ENCODE data around the gene PRDM16.

PRDM16 gene

DNA sequence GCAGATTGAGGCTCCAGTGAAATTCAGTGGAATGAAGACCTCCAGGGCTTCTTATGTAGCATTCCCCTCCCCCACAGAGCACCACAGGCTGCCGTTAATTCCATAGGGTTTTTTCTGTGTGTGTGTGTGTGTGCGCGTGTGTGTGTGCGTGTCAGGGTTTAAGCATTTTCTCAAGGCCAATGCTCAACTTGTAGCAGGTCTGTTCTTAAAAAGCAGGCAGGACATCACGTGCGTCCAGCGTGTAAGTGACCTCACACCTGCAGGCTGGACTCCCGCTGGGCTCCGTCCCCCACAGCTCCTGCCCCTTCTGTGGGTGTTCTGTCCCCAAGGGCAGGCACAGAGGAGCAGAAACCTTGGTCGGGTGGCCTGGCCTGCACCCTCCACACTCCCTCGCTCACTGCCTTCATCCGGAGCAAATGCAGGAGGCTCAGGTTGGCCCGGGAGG, 5.3 kb downstream of the PRDM16 start:
- Histone ChIP-seq H3K27ac (ENCODE audit: insufficient read depth, low read length, poor library complexity, severe bottlenecking) (no peak overlapping the region), H3K36me3 (ENCODE audit: control insufficient read depth, insufficient read depth, low read length) (no peaks in the 10 kb centered on the region), H3K4me1 (ENCODE audit: control insufficient read depth, insufficient read depth, low read length, poor library complexity, severe bottlenecking) (peaks cover 4% of the 10 kb centered on the region), H3K27me3 (replicated peaks; ENCODE audit: control insufficient read depth, insufficient read depth, low read length, poor library complexity, severe bottlenecking) (peaks cover 19% of the 10 kb centered on the region), H3K9me3 (ENCODE audit: control insufficient read depth, low read length) (no peaks in the 10 kb centered on the region), H3K4me3 (ENCODE audit: insufficient read depth, low read depth, low read length, poor library complexity, severe bottlenecking) (no peak overlapping the region)
- DNase-seq: no peak

- Histone ChIP-seq H3K36me3 (ENCODE audit: control insufficient read depth, insufficient read depth, low read length) (no peaks in the 10 kb centered on the region), H3K9me3 (ENCODE audit: control insufficient read depth, low read length) (no peaks in the 10 kb centered on the region), H3K4me3 (ENCODE audit: insufficient read depth, low read depth, low read length, poor library complexity, severe bottlenecking) (no peak overlapping the region), H3K27ac (ENCODE audit: insufficient read depth, low read length, poor library complexity, severe bottlenecking) (no peak overlapping the region), H3K27me3 (replicated peaks; ENCODE audit: control insufficient read depth, insufficient read depth, low read length, poor library complexity, severe bottlenecking) (peaks cover 19% of the 10 kb centered on the region), H3K4me1 (ENCODE audit: control insufficient read depth, insufficient read depth, low read length, poor library complexity, severe bottlenecking) (peaks cover 4% of the 10 kb centered on the region)
- no peak for DNase-seq
Observed at GRCh38 chr1:3074800-3075199, 5.8 kb downstream of the PRDM16 start.

DNA sequence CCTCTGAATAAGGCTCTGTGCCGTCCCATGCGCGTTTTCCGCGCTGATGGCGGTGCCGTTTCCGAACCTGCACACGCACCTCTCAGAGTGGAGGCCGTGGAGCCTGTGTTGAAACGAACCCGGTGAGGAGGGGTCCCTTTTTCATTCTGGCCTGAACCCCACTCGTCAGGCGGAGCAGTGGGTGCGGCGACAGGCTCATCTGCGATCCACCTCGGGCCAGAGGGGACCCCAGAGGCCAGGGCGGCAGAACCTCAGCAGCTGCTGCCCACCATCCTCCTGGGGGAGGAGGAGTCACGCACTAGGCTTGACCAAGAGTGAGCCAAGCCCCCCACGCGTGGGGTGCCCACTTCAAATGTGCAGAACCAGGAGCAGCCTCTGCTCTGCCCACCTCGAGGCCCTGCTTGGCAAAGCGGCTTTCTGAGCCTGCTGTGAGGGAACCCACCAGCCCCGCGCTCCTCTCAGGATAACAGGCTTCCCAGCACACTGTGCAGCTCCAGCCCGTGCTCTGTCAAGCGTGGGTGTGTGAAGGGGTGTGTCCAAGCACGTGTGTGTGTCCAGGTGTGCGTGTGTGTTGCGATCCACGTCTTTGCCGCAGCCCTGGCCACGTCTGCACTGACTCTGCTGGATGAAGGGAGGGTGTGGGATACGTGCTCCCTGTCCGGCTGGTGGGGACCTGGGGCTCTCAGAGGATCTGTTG, 6.8 kb downstream of the PRDM16 start:
- Histone ChIP-seq H3K27me3 (replicated peaks; ENCODE audit: control insufficient read depth, insufficient read depth, low read length, poor library complexity, severe bottlenecking) (peaks cover 16% of the 10 kb centered on the region), H3K27ac (ENCODE audit: insufficient read depth, low read length, poor library complexity, severe bottlenecking) (no peak overlapping the region), H3K36me3 (ENCODE audit: control insufficient read depth, insufficient read depth, low read length) (no peaks in the 10 kb centered on the region), H3K9me3 (ENCODE audit: control insufficient read depth, low read length) (no peaks in the 10 kb centered on the region), H3K4me1 (ENCODE audit: control insufficient read depth, insufficient read depth, low read length, poor library complexity, severe bottlenecking) (peaks cover 3% of the 10 kb centered on the region), H3K4me3 (ENCODE audit: insufficient read depth, low read depth, low read length, poor library complexity, severe bottlenecking) (no peak overlapping the region)
- DNase-seq: no peak

- Histone ChIP-seq H3K4me3 (ENCODE audit: insufficient read depth, low read depth, low read length, poor library complexity, severe bottlenecking) (no peak overlapping the region), H3K27me3 (replicated peaks; ENCODE audit: control insufficient read depth, insufficient read depth, low read length, poor library complexity, severe bottlenecking) (peaks cover 14% of the 10 kb centered on the region), H3K27ac (ENCODE audit: insufficient read depth, low read length, poor library complexity, severe bottlenecking) (no peak overlapping the region), H3K36me3 (ENCODE audit: control insufficient read depth, insufficient read depth, low read length) (no peaks in the 10 kb centered on the region), H3K9me3 (ENCODE audit: control insufficient read depth, low read length) (no peaks in the 10 kb centered on the region), H3K4me1 (ENCODE audit: control insufficient read depth, insufficient read depth, low read length, poor library complexity, severe bottlenecking) (no peaks in the 10 kb centered on the region)
- no peak for DNase-seq
Observed at GRCh38 chr1:3076363-3076740, 7.3 kb downstream of the PRDM16 start.

GRCh38 chr1:3077081-3077480, 8.1 kb downstream of the PRDM16 start:
- H3K4me1 ChIP-seq (ENCODE audit: control insufficient read depth, insufficient read depth, low read length, poor library complexity, severe bottlenecking): no peaks in the 10 kb centered on the region
- peaks cover 11% of the 10 kb centered on the region for H3K27me3 ChIP-seq (replicated peaks; ENCODE audit: control insufficient read depth, insufficient read depth, low read length, poor library complexity, severe bottlenecking)
- H3K4me3 ChIP-seq (ENCODE audit: insufficient read depth, low read depth, low read length, poor library complexity, severe bottlenecking): no peak overlapping the region

GRCh38 chr1:3077561-3077960, 8.6 kb downstream of the PRDM16 start:
- Histone ChIP-seq H3K27ac (ENCODE audit: insufficient read depth, low read length, poor library complexity, severe bottlenecking) (no peak overlapping the region), H3K36me3 (ENCODE audit: control insufficient read depth, insufficient read depth, low read length) (no peaks in the 10 kb centered on the region), H3K4me3 (ENCODE audit: insufficient read depth, low read depth, low read length, poor library complexity, severe bottlenecking) (no peak overlapping the region), H3K9me3 (ENCODE audit: control insufficient read depth, low read length) (no peaks in the 10 kb centered on the region), H3K27me3 (replicated peaks; ENCODE audit: control insufficient read depth, insufficient read depth, low read length, poor library complexity, severe bottlenecking) (peaks cover 6% of the 10 kb centered on the region), H3K4me1 (ENCODE audit: control insufficient read depth, insufficient read depth, low read length, poor library complexity, severe bottlenecking) (no peaks in the 10 kb centered on the region)
- no peak for DNase-seq

More at GRCh38 chr1:3077081-3077480, 8.1 kb downstream of the PRDM16 start:
- no peaks in the 10 kb centered on the region for H3K9me3 ChIP-seq (ENCODE audit: control insufficient read depth, low read length)
- no peak overlapping the region for H3K27ac ChIP-seq (ENCODE audit: insufficient read depth, low read length, poor library complexity, severe bottlenecking)
- no peak for DNase-seq
- H3K36me3 ChIP-seq (ENCODE audit: control insufficient read depth, insufficient read depth, low read length): no peaks in the 10 kb centered on the region

DNA sequence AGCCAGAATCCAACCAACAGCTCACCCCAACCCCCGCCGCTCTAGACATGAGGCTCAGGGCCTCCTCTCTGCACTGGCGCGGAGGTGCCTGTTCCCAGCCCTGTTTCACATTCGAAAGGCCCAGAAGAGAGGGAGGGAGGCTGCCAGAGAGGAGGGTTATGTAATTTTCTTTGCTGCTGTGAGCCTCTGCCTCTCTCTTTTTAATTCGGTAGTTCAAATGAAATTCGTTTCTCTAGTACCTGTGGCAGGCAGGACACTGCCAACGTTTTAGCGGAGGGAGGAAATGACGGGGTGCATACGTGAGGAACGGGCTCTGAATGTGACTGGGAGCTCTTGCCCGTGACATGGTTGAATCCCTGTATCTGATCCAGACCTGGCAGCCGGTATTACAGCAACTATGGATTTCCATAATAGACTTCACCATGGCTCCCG, 9.4 kb downstream of the PRDM16 start:
- DNase-seq: no peak
- Histone ChIP-seq H3K9me3 (ENCODE audit: control insufficient read depth, low read length) (no peaks in the 10 kb centered on the region), H3K27ac (ENCODE audit: insufficient read depth, low read length, poor library complexity, severe bottlenecking) (no peak overlapping the region), H3K4me1 (ENCODE audit: control insufficient read depth, insufficient read depth, low read length, poor library complexity, severe bottlenecking) (no peaks in the 10 kb centered on the region), H3K4me3 (ENCODE audit: insufficient read depth, low read depth, low read length, poor library complexity, severe bottlenecking) (no peak overlapping the region), H3K27me3 (replicated peaks; ENCODE audit: control insufficient read depth, insufficient read depth, low read length, poor library complexity, severe bottlenecking) (no peaks in the 10 kb centered on the region), H3K36me3 (ENCODE audit: control insufficient read depth, insufficient read depth, low read length) (no peaks in the 10 kb centered on the region)

- H3K4me3 ChIP-seq (ENCODE audit: insufficient read depth, low read depth, low read length, poor library complexity, severe bottlenecking): no peak overlapping the region
Observed at GRCh38 chr1:3078871-3079270, 9.9 kb downstream of the PRDM16 start.

GRCh38 chr1:3079381-3080052, 10.5 kb downstream of the PRDM16 start:
- H3K9me3 ChIP-seq (ENCODE audit: control insufficient read depth, low read length): no peaks in the 10 kb centered on the region
- no peaks in the 10 kb centered on the region for H3K4me1 ChIP-seq (ENCODE audit: control insufficient read depth, insufficient read depth, low read length, poor library complexity, severe bottlenecking)
- no peaks in the 10 kb centered on the region for H3K36me3 ChIP-seq (ENCODE audit: control insufficient read depth, insufficient read depth, low read length)
- H3K4me3 ChIP-seq (ENCODE audit: insufficient read depth, low read depth, low read length, poor library complexity, severe bottlenecking): no peak overlapping the region
- no peaks in the 10 kb centered on the region for H3K27me3 ChIP-seq (replicated peaks; ENCODE audit: control insufficient read depth, insufficient read depth, low read length, poor library complexity, severe bottlenecking)
- no peak overlapping the region for H3K27ac ChIP-seq (ENCODE audit: insufficient read depth, low read length, poor library complexity, severe bottlenecking)
- DNase-seq: no peak

More at GRCh38 chr1:3078871-3079270, 9.9 kb downstream of the PRDM16 start:
- no peaks in the 10 kb centered on the region for H3K9me3 ChIP-seq (ENCODE audit: control insufficient read depth, low read length)
- H3K27ac ChIP-seq (ENCODE audit: insufficient read depth, low read length, poor library complexity, severe bottlenecking): no peak overlapping the region
- no peaks in the 10 kb centered on the region for H3K36me3 ChIP-seq (ENCODE audit: control insufficient read depth, insufficient read depth, low read length)
- H3K4me1 ChIP-seq (ENCODE audit: control insufficient read depth, insufficient read depth, low read length, poor library complexity, severe bottlenecking): no peaks in the 10 kb centered on the region
- no peak for DNase-seq
- no peaks in the 10 kb centered on the region for H3K27me3 ChIP-seq (replicated peaks; ENCODE audit: control insufficient read depth, insufficient read depth, low read length, poor library complexity, severe bottlenecking)

All from effector memory CD4-positive, alpha-beta T cell (primary cell).